Measurements from ENCODE around the gene THAP3. TPM values are rescaled to one million over a fixed set of nuclear protein-coding genes. Genes with fewer than 3 reads are reported as not detected.
"Not testable (repeated sequence)": the region's sequence is repeated elsewhere in the genome, so short reads cannot be mapped to it uniquely, and the experiment has no call there.

Gene THAP3
- total RNA-seq, 1 experiment from 2014 or later = 20.8 TPM

- DNase-seq (ENCODE audit: low read depth, low spot score) = no peak
- in situ Hi-C loops (cut with HindIII; ENCODE audit: low pct_unique_long_range_greater_than_20kb, low sequenced_read_pairs) = no loop called here
These were observed 1.3 kb upstream of the THAP3 start for GRCh38 chr1:6623269-6623965.

GRCh38 chr1:6625584-6626149, 999 bp downstream of the THAP3 start:
- in situ Hi-C loops (cut with HindIII; ENCODE audit: low pct_unique_long_range_greater_than_20kb, low sequenced_read_pairs) = no loop called here
- peak; percentile 34 for DNase-seq (ENCODE audit: low read depth, low spot score)

DNA sequence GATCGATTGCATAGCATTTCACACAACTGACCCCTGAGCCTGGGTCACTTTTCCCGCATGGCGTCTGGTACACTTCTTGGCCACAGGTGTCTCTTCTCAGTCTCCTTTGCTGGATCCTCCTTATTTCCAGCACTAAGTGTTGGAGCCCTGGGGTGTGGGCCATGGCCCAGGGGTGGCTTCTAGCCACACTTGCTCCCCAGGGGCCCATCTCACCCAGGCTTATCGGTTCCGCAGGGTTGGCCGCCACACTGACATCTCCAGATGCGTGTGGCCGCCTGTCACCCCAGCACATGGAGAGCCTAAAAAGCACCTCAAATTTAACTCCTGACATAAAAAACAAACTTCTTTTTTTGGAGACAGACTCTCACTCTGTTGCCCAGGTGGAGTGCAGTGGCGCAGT, 2.4 kb downstream of the THAP3 start:
- in situ Hi-C loops (cut with HindIII; ENCODE audit: low pct_unique_long_range_greater_than_20kb, low sequenced_read_pairs) = no loop called here
- DNase-seq (ENCODE audit: low read depth, low spot score) = no peak

- in situ Hi-C loops (cut with HindIII; ENCODE audit: low pct_unique_long_range_greater_than_20kb, low sequenced_read_pairs) = no loop called here
- no peak for DNase-seq (ENCODE audit: low read depth, low spot score)
These were observed 3.3 kb downstream of the THAP3 start for GRCh38 chr1:6627841-6628545.

DNA sequence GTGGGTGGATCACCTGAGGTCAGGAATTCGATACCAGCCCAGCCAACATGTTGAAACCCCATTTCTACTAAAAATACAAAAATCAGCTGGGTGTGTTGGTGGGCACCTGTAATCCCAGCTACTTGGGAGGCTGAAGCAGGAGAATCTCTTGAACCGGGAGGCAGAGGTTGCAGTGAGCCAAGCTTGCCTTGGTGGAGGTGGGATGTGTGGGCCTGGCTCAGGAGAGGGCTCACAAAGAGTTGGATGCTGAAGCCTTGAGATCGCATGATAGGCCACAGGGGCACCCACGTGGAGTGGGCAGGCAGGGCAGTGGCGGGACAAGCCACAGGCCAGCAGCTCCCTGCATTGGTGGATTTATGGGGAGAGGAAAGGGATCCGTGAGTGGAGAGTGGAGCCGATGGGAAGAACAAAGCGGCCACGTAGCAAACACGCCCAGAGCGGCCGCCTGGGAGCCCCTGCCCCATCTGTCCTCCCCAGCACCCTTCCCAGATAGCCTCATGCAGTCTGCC, 4.4 kb downstream of the THAP3 start:
- no peak for DNase-seq (ENCODE audit: low read depth, low spot score)
- in situ Hi-C loops (cut with HindIII; ENCODE audit: low pct_unique_long_range_greater_than_20kb, low sequenced_read_pairs) = no loop called here

GRCh38 chr1:6630027-6630426, 5.4 kb downstream of the THAP3 start:
- in situ Hi-C loops (cut with HindIII; ENCODE audit: low pct_unique_long_range_greater_than_20kb, low sequenced_read_pairs) = no loop called here
- no peak for DNase-seq (ENCODE audit: low read depth, low spot score)

DNA sequence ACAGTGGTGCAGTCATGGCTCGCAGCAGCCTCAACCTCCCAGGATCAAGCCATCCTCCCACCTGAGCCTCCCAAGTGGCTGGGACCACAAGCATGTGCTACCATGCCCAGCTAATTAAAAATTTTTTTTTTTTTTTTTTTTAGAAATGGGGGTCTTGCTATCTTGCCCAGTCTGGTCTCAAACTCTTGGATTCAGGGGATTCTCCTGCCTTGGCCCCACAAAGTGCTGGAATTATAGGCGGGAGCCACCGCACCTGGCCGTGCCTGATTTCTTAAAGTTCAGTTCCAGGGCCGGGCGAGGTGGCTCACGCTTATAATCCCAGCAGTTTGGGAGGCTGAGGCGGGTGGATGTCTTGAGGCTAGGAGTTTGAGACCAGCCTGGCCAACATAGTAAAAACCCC, 6.4 kb downstream of the THAP3 start:
- in situ Hi-C loops (cut with HindIII; ENCODE audit: low pct_unique_long_range_greater_than_20kb, low sequenced_read_pairs) = no loop called here

GRCh38 chr1:6632588-6633514, 8.2 kb downstream of the THAP3 start:
- no peak for DNase-seq (ENCODE audit: low read depth, low spot score)
- in situ Hi-C loops (cut with HindIII; ENCODE audit: low pct_unique_long_range_greater_than_20kb, low sequenced_read_pairs) = no loop called here

More for the DNA sequence above, 6.4 kb downstream of the THAP3 start:
- no peak for DNase-seq (ENCODE audit: low read depth, low spot score)

DNA sequence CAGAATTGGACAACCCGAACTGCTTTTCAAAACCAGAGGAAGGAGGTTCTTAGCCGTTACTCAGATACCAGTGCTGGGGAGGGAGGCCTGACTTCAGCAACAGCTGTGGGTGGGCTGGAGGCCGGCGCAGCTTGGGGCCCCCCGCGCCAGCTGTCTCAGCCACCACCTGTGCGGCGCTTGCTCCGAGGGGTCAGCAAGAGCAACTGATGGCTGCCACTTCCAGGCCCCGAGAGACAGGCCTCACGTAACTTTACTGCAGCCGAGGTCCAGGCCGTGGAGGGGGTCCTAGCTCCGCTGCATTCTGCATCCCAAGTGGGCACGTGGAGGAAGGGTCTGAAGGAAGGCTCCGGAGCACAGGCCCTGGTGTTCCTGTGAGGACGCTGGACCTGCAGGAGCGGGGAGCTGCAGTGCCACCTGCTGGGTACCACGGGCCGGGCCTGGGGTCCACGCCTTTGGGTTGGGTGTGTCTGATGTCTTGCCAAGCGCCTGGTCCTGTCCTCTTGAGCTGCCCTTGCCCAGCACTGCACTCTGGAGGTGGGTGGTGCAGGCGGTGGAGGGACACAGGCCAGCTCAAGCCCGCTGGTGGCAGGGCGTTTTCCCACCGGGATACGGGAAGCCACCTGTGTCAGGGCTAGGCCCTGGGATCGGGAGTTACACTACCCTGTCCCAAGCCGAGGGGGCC, 9.8 kb downstream of the THAP3 start:
- in situ Hi-C loops (cut with HindIII; ENCODE audit: low pct_unique_long_range_greater_than_20kb, low sequenced_read_pairs) = no loop called here
- DNase-seq (ENCODE audit: low read depth, low spot score) = peak; percentile 50

DNA sequence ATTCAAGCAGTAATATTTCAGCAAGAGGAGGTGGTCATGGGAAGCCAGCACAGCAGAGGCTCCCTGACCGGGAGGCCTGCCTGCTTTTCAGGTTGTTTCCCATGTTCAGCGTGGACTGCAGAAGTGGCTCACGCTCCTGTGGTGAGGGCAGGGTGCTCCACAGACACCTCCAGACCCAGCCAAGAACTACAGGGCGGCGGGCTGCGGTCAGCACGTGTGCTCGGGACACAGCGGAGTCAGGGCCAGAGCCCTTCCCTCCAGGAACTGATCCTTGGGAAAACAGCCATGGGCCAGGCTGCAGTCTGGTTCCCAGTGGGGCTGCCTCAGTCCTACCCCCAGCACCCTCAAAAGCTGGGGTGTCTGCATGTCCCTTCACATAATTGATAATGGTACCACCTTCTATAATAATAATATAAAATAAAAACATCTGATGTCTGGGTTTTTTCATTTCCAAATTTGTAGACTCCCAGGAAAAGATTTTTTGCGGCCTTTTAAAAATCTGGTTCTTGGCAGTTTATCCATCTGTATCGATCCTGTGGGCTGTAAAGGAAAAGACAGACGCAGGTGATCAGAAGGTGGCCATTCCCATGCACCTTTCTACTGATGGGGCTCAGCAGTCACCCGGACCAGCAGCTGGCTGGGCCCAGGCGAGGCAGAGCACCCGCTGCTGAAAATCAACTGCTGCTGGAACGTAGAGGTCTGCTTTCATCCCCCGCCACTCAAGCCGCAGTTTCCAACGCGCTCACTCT, 10.7 kb downstream of the THAP3 start:
- in situ Hi-C loops (cut with HindIII; ENCODE audit: low pct_unique_long_range_greater_than_20kb, low sequenced_read_pairs) = no loop called here
- DNase-seq (ENCODE audit: low read depth, low spot score) = no peak

GRCh38 chr1:6635910-6636760, 11.5 kb downstream of the THAP3 start:
- in situ Hi-C loops (cut with HindIII; ENCODE audit: low pct_unique_long_range_greater_than_20kb, low sequenced_read_pairs) = no loop called here
- DNase-seq (ENCODE audit: low read depth, low spot score) = no peak

GRCh38 chr1:6636778-6637177, 12.1 kb downstream of the THAP3 start:
- in situ Hi-C loops (cut with HindIII; ENCODE audit: low pct_unique_long_range_greater_than_20kb, low sequenced_read_pairs); DNase-seq (ENCODE audit: low read depth, low spot score): not testable (repeated sequence)

- in situ Hi-C loops (cut with HindIII; ENCODE audit: low pct_unique_long_range_greater_than_20kb, low sequenced_read_pairs) = no loop called here
- DNase-seq (ENCODE audit: low read depth, low spot score) = no peak
These were observed 13.1 kb downstream of the THAP3 start for GRCh38 chr1:6637770-6638169.

DNA sequence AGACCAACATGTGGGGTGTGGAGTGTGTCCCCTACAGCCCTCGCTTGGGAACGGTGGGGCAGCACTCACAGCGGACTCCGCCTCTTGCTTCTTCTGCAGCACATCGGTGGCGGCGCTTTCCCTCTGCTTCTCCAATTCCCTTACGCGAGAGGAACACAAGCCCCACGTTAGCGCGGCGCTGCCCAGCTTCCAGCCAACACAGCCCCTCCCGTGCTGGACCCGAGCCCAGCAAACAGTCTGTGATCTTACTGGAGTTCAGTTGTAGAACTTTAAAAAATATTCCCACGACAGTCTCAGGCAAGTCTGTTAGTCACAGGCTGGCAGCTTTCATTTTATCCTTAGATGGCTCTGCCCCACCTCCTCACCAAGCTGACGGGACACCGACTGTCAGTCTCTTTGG, 13.6 kb downstream of the THAP3 start:
- in situ Hi-C loops (cut with HindIII; ENCODE audit: low pct_unique_long_range_greater_than_20kb, low sequenced_read_pairs) = no loop called here

GRCh38 chr1:6640867-6641266, 16.2 kb downstream of the THAP3 start:
- in situ Hi-C loops (cut with HindIII; ENCODE audit: low pct_unique_long_range_greater_than_20kb, low sequenced_read_pairs); DNase-seq (ENCODE audit: low read depth, low spot score): not testable (repeated sequence)

More for the DNA sequence above, 13.6 kb downstream of the THAP3 start:
- DNase-seq (ENCODE audit: low read depth, low spot score) = no peak

DNA sequence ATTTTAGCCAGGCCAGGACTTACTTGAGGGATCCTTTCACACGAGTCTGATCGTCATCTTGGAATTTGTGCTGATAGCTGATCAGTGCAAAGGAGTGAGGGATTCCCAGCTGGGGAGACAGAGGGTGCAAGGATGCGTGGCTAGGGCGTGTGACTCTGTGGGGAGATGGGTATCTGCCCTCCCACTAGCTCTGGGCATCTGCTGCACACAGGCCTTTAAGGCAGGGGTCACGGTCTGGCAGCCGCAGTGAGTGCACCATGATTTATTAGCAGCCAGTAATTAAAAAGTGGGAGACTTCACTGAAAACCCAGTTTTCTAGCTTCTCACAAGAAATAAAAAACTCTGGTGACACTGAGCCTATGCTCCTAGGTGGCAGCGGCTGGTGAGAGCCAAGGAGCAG, 20.4 kb downstream of the THAP3 start:
- DNase-seq (ENCODE audit: low read depth, low spot score) = no peak
- in situ Hi-C loops (cut with HindIII; ENCODE audit: low pct_unique_long_range_greater_than_20kb, low sequenced_read_pairs) = no loop called here
